GM12878 (cell line): ENCODE results near the gene HIVEP3. TPM values are rescaled to one million over a fixed set of nuclear protein-coding genes. Genes with fewer than 3 reads are reported as not detected.

Source experiments
- BHLHE40 ChIP-seq, 2 experiments: fragments of 450-650 bp in 1 of 2; IDR thresholded peaks; 2 replicates each; pipeline ENCODE4 v1.6.1; 2011 to 2017; ENCODE audit warnings: low read depth in 2 of 2, borderline replicate concordance in 1 of 2, improper control_type of control experiment in 1 of 2, low read length in 1 of 2, mild to moderate bottlenecking in 1 of 2
- LARP7 ChIP-seq: fragments of 450-650 bp; IDR thresholded peaks from 2 replicates; pipeline ENCODE4 v1.6.1; 2017; ENCODE audit warnings: mild to moderate bottlenecking
- MTA3 ChIP-seq: IDR thresholded peaks from 2 replicates; pipeline ENCODE4 v1.6.1; 2012; ENCODE audit warnings: low read length, inconsistent platforms, borderline replicate concordance
- SMAD1 ChIP-seq: fragments of 450-650 bp; IDR thresholded peaks from 2 replicates; pipeline ENCODE4 v1.6.1; 2018; ENCODE audit warnings: mild to moderate bottlenecking, low read depth; ENCODE audit not compliant: partially characterized antibody
- SMC3 ChIP-seq: IDR thresholded peaks from 2 replicates; pipeline ENCODE4 v1.6.1; 2011; ENCODE audit warnings: low read length, improper control_type of control experiment, borderline replicate concordance
- SRF ChIP-seq, 2 experiments: IDR thresholded peaks; 2 replicates each; pipeline ENCODE4 v1.6.1; 2011; ENCODE audit warnings: low read depth in 2 of 2, low read length in 2 of 2, mild to moderate bottlenecking in 1 of 2, moderate library complexity in 1 of 2
- TCF12 ChIP-seq: IDR thresholded peaks from 2 replicates; pipeline ENCODE4 v1.6.1; 2011; ENCODE audit warnings: low read depth, mild to moderate bottlenecking, low read length
- ZNF384 ChIP-seq: IDR thresholded peaks from 2 replicates; pipeline ENCODE4 v1.6.1; 2012; ENCODE audit warnings: low read depth, mild to moderate bottlenecking, low read length, improper control_type of control experiment, borderline replicate concordance
- polyA plus RNA-seq, 11 experiments: library from polyadenylated mRNA; depleted of rRNA in 4 of 11; unstranded in 6 of 11; stranded (reverse) in 5 of 11; fragments of >200 nt; fragmentation: Nextera tagmentation in 4 of 11; fragmentation: Illumina TruSeq in 1 of 11; extraction: Ambion mirVana in 4 of 11; extraction: Trizol in 1 of 11; gene quantifications; 1 replicate in 1 of 11; 2 replicates in 10 of 11; pipeline versions ENCODE4 v1.2.1 to v1.2.3, GENCODE V29; 2011 to 2016; ENCODE audit warnings: inconsistent platforms in 2 of 11, missing spikeins in 2 of 11, low read depth in 1 of 11
- total RNA-seq, 4 experiments: library from RNA; depleted of rRNA in 3 of 4; stranded (reverse); fragments of >200 nt in 3 of 4; fragmentation: Illumina TruSeq in 1 of 4; extraction: Trizol in 1 of 4; gene quantifications; 2 replicates each; pipeline versions ENCODE4 v1.2.1 to v1.2.3, GENCODE V29; 2013 to 2021
- TF ChIP-seq, protein P1 (sequence below): fragments of 450-650 bp; IDR thresholded peaks from 2 replicates; pipeline ENCODE4 v1.6.1; 2014; ENCODE audit warnings: mild to moderate bottlenecking
- TF ChIP-seq, protein P2 (sequence below): fragments of 450-650 bp; IDR thresholded peaks from 2 replicates; pipeline ENCODE4 v1.6.1; 2017; ENCODE audit warnings: borderline replicate concordance
- TF ChIP-seq, protein P3 (sequence below): fragments of 450-650 bp; IDR thresholded peaks from 2 replicates; pipeline ENCODE4 v1.6.1; 2017; ENCODE audit warnings: antibody characterized with exemption, mild to moderate bottlenecking, moderate library complexity

HIVEP3 gene
- total and polyA plus RNA-seq, 10 of the 15 experiments (the other 5 are each of a cell fraction or from before 2014, with no cell fraction given), result 1.8 to 13.6 (median 3.8) TPM

DNA sequence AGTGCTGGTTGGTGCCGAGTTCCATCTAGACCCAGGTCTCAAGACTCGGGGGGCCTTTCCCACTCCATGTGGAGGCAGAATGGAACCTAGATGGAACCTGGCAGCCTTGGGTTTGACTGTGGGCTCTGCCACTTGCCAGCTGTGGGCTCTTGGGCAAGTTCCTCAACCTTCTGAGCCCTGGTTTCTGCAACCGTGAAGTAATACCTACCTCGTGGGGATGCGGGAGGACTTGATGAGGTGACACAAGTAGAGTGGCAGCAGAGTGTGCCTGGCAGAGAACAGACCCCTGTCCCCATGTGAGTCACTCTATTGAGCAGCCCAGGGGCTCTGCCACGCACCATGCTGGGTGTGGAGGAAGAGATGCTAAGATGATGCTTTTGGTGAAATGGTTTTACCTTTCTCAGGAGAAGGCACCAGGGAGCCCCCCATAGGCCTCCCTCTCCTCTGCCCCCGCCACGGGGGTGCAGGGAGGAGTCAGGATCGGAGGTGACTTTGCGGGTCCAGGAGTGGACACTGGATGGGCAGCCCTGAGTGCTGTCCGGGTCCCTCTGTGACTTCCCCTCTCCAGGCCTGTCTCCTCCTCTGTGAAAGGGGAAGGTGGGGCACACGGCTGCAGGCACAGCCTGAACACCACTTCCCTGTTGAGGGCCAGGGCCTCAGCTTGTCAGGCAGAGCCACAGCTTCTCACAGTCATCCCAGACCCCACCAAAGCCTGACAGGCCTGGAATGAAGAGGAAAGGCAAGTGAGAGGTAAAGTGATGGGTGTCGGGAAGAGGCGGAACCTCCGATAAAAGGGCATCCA is 397.6 kb downstream of the HIVEP3 start (continued):
- TF ChIP-seq SRF (IDR thresholded peaks at IDR 0.05; ENCODE audit: low read depth in 2 of 2, low read length in 2 of 2), result no peak
- no peak for TF ChIP-seq ZNF384
- TF ChIP-seq, protein P1, sequence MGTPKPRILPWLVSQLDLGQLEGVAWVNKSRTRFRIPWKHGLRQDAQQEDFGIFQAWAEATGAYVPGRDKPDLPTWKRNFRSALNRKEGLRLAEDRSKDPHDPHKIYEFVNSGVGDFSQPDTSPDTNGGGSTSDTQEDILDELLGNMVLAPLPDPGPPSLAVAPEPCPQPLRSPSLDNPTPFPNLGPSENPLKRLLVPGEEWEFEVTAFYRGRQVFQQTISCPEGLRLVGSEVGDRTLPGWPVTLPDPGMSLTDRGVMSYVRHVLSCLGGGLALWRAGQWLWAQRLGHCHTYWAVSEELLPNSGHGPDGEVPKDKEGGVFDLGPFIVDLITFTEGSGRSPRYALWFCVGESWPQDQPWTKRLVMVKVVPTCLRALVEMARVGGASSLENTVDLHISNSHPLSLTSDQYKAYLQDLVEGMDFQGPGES, result no peak
- no peak for TF ChIP-seq TCF12
- TF ChIP-seq SMC3, result no peak
- no peak for TF ChIP-seq LARP7
- TF ChIP-seq BHLHE40 (IDR thresholded peaks at IDR 0.05; ENCODE audit: borderline replicate concordance in 1 of 2, low read depth in 2 of 2, low read length in 1 of 2), result no peak
- TF ChIP-seq, protein P2, sequence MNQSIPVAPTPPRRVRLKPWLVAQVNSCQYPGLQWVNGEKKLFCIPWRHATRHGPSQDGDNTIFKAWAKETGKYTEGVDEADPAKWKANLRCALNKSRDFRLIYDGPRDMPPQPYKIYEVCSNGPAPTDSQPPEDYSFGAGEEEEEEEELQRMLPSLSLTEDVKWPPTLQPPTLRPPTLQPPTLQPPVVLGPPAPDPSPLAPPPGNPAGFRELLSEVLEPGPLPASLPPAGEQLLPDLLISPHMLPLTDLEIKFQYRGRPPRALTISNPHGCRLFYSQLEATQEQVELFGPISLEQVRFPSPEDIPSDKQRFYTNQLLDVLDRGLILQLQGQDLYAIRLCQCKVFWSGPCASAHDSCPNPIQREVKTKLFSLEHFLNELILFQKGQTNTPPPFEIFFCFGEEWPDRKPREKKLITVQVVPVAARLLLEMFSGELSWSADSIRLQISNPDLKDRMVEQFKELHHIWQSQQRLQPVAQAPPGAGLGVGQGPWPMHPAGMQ, result no peak
- TF ChIP-seq, protein P3, sequence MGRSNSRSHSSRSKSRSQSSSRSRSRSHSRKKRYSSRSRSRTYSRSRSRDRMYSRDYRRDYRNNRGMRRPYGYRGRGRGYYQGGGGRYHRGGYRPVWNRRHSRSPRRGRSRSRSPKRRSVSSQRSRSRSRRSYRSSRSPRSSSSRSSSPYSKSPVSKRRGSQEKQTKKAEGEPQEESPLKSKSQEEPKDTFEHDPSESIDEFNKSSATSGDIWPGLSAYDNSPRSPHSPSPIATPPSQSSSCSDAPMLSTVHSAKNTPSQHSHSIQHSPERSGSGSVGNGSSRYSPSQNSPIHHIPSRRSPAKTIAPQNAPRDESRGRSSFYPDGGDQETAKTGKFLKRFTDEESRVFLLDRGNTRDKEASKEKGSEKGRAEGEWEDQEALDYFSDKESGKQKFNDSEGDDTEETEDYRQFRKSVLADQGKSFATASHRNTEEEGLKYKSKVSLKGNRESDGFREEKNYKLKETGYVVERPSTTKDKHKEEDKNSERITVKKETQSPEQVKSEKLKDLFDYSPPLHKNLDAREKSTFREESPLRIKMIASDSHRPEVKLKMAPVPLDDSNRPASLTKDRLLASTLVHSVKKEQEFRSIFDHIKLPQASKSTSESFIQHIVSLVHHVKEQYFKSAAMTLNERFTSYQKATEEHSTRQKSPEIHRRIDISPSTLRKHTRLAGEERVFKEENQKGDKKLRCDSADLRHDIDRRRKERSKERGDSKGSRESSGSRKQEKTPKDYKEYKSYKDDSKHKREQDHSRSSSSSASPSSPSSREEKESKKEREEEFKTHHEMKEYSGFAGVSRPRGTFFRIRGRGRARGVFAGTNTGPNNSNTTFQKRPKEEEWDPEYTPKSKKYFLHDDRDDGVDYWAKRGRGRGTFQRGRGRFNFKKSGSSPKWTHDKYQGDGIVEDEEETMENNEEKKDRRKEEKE, result no peak
- TF ChIP-seq SMAD1, result no peak
- TF ChIP-seq MTA3, result no peak
